Ovary (tissue), 3 donors: ENCODE measurements around the gene MBOAT2.

Experiments used
- EP300 ChIP-seq: sonication (generic); formaldehyde crosslinking; IDR thresholded peaks from one replicate; pipeline ENCODE4 v1.6.1; 2017; ENCODE audit warnings: antibody characterized with exemption
- POLR2A ChIP-seq: fragments of 450-650 bp; IDR thresholded peaks from one replicate; pipeline ENCODE4 v1.6.1; 2017; ENCODE audit warnings: antibody characterized with exemption, mild to moderate bottlenecking, moderate library complexity
- TF ChIP-seq, protein P1 (sequence below), 3 donors: fragments of 450-650 bp in 2 of 3; fragments of 200-600 bp in 1 of 3; IDR thresholded peaks; one replicate each; pipeline versions ENCODE4 v1.5.1 to v1.8.0; 2016 to 2022; ENCODE audit warnings: antibody characterized with exemption in 3 of 3, mild to moderate bottlenecking in 1 of 3
- donor health status: DM: no; HTN: no; CAD: no.

DNA sequence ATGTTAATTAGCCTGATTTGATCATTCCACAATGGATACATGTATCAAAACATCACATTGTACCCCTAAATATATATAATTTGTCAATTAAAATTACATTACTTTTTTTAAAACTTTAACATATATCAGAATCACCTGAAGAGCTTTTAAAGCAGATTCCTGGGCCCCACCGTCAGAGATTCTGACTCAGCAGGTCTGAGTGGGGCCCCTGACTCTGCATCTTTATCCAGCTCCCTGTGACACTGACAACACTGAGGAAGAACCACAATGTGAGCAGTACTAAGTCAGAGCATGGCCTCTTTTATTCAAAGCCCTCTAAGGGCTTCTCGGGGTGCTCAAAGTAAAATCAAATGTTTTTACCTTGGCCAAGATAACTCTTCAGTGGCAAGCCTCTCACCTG lies 175.8 kb downstream of the MBOAT2 start:
- TF ChIP-seq, protein P1, sequence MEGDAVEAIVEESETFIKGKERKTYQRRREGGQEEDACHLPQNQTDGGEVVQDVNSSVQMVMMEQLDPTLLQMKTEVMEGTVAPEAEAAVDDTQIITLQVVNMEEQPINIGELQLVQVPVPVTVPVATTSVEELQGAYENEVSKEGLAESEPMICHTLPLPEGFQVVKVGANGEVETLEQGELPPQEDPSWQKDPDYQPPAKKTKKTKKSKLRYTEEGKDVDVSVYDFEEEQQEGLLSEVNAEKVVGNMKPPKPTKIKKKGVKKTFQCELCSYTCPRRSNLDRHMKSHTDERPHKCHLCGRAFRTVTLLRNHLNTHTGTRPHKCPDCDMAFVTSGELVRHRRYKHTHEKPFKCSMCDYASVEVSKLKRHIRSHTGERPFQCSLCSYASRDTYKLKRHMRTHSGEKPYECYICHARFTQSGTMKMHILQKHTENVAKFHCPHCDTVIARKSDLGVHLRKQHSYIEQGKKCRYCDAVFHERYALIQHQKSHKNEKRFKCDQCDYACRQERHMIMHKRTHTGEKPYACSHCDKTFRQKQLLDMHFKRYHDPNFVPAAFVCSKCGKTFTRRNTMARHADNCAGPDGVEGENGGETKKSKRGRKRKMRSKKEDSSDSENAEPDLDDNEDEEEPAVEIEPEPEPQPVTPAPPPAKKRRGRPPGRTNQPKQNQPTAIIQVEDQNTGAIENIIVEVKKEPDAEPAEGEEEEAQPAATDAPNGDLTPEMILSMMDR (IDR thresholded peaks at IDR 0.05): no peak
- TF ChIP-seq POLR2A (no peak), EP300 (no peak)
